Measurements from ENCODE around the gene GPT2. TPM values are rescaled to one million over a fixed set of nuclear protein-coding genes. Genes with fewer than 3 reads are reported as not detected.

GPT2 gene
- total RNA-seq, 6 experiments from 2014 or later, result 11.5 to 17.4 (median 14.0) TPM

DNA sequence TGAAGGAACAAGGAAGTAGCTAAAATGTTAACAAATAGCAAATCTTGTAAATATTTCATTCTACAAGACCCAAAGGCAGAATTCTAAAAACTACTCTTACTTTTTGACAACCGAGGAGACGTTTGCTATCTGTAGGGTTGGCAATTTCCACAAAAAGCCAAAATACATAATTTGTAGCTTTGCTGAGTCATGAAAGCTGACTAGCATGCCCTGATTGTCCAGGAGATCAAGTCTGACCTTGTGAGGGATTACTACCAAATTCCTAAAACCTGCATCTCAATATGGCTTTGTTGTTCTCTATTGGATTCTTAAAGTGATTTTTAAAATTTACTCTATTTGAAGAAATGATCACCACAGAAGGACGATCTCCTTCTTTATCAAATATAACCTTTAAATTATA lies 78.5 kb downstream of the GPT2 start:
- no peak for TF ChIP-seq CTCF (IDR thresholded peaks at IDR 0.05)
- DNase-seq, result no peak
- no peak overlapping the region for H3K4me3 Mint-ChIP-seq
- H3K27me3 Mint-ChIP-seq (ENCODE audit: insufficient read depth), result no peaks in the 10 kb centered on the region
- H3K27ac Mint-ChIP-seq, result peak overlapping the region; percentile 79
- peaks cover 32% of the 10 kb centered on the region for H3K36me3 Mint-ChIP-seq (ENCODE audit: low read depth)
- no peaks in the 10 kb centered on the region for H3K9me3 Mint-ChIP-seq
- peaks cover 27% of the 10 kb centered on the region for H3K4me1 Mint-ChIP-seq (ENCODE audit: low read depth)

DNA sequence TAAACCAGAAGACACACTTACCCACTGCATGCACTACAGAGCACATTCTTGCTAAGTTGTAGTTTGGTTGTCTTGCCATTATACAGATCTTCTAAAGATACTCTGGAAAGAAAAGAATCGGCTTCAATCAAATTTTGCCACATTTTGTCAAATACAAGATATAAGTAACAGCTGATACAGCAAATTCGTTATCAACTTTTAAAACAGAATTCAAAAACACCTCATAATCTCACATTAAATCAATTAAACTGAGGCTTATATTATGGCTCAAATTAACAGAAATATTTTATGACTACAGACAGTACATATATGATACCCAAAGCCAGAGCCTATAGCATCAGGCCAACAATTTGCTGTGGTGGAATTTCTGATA lies 83.9 kb downstream of the GPT2 start:
- DNase-seq, result no peak
- Mint-ChIP-seq H3K27me3 (ENCODE audit: insufficient read depth) (no peaks in the 10 kb centered on the region), H3K4me1 (ENCODE audit: low read depth) (peaks cover 19% of the 10 kb centered on the region), H3K27ac (no peak overlapping the region), H3K9me3 (no peaks in the 10 kb centered on the region), H3K4me3 (no peak overlapping the region), H3K36me3 (ENCODE audit: low read depth) (peaks cover 41% of the 10 kb centered on the region)
- no peak for TF ChIP-seq CTCF (IDR thresholded peaks at IDR 0.05)

GRCh38 chr16:46970089-46970488 lies 85.9 kb downstream of the GPT2 start:
- Mint-ChIP-seq H3K4me3 (peak overlapping the region; percentile 34; the same call in 1 of the 2 replicates), H3K36me3 (ENCODE audit: low read depth) (peaks cover 33% of the 10 kb centered on the region), H3K9me3 (no peaks in the 10 kb centered on the region), H3K4me1 (ENCODE audit: low read depth) (peaks cover 29% of the 10 kb centered on the region), H3K27ac (peak overlapping the region; percentile 64), H3K27me3 (ENCODE audit: insufficient read depth) (no peaks in the 10 kb centered on the region)
- TF ChIP-seq CTCF (IDR thresholded peaks at IDR 0.05), result no peak
- DNase-seq, result no peak

DNA sequence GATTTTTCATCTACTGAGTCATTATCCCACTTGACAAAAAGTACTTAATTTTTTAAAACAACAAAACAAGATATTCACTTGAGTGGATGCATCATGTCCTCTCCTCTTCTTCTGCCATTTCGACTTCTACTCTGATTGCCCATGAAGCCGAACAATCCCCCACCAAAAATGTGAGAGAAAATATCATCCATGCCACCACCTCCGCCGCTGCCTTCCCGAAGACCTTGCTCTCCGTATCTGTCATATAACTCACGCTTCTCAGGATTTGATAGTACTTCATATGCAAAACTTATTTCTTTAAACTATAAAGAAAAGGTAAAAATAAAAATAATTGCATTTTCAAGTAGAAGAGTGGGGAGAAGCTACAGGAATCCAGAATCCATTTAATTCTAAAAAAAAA lies 87.1 kb downstream of the GPT2 start:
- H3K27me3 Mint-ChIP-seq (ENCODE audit: insufficient read depth), result no peaks in the 10 kb centered on the region
- H3K27ac Mint-ChIP-seq, result peak overlapping the region; percentile 58
- TF ChIP-seq CTCF (IDR thresholded peaks at IDR 0.05), result no peak
- DNase-seq, result no peak
- no peaks in the 10 kb centered on the region for H3K9me3 Mint-ChIP-seq
- H3K4me1 Mint-ChIP-seq (ENCODE audit: low read depth), result peaks cover 29% of the 10 kb centered on the region
- peaks cover 33% of the 10 kb centered on the region for H3K36me3 Mint-ChIP-seq (ENCODE audit: low read depth)
- peak overlapping the region; percentile 58 for H3K4me3 Mint-ChIP-seq

DNA sequence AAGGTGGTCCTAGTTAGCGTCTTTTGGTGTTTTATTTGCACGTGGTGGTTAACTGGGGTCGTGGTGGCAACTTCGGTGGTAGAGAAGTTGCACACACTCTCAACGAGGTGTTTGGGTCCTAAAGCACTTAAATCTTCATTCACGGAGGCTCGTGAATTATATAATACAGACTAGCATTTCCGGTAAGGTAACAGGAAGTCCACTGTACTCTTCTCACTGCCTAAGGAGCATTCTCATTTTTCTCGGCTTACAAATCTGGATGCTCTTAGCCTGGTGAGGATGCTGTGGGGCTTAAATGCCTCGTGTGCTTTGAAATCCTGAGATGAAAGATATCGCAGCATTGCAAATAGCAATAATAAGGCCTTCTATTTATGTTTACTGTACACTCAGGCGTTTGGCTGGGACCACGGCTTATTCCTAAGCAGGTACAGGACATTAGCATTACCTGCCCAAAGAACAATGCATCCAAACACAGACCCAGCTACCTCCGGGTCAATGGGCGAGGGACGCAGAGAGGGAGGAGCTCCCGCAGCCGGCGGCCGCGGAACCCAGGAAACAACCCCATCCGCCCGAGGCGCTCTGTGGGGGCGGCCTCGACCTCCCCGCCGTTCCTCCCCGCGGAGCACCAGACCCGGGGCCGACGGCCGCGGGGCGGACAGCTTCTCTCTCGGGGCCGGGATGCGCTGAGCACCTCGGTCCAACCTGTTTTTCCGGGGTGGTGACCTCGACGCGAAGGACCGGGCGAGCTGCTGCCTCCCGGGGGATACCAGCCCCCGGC lies 88.5 kb downstream of the GPT2 start:
- no peak for TF ChIP-seq CTCF (IDR thresholded peaks at IDR 0.05)
- Mint-ChIP-seq H3K4me3 (peak overlapping the region; percentile 95), H3K9me3 (no peaks in the 10 kb centered on the region), H3K27ac (peak overlapping the region; percentile 92), H3K27me3 (ENCODE audit: insufficient read depth) (no peaks in the 10 kb centered on the region), H3K36me3 (ENCODE audit: low read depth) (peaks cover 24% of the 10 kb centered on the region), H3K4me1 (ENCODE audit: low read depth) (peaks cover 29% of the 10 kb centered on the region)
- peak; percentile 15 for DNase-seq
